Stimulated activated memory B cell treated with anti-CD40 and anti-IgM and Interleukin-4, amounts not matched to agents 10 μg/mL and 1 μg/mL and 100 μg/mL, for 72 hours (primary cell): ENCODE measurements around the gene CBLB.
"Not testable (repeated sequence)": the region's sequence is repeated elsewhere in the genome, so short reads cannot be mapped to it uniquely, and the experiment has no call there.

Source experiments
- ATAC-seq: fragments of 150-1000 bp; cut with Tn5 transposase; 2 replicates; pipeline ENCODE4 v1.10.0; 2021
- H3K27ac Mint-ChIP-seq: one replicate; pipeline ENCODE4 v1.8.0; 2022; ENCODE audit warnings: mild to moderate bottlenecking, mixed read lengths
- H3K27me3 Mint-ChIP-seq: one replicate; pipeline ENCODE4 v1.8.0; 2022; ENCODE audit warnings: mixed read lengths
- H3K36me3 Mint-ChIP-seq: one replicate; pipeline ENCODE4 v1.8.0; 2022; ENCODE audit warnings: mixed read lengths
- H3K4me1 Mint-ChIP-seq: one replicate; pipeline ENCODE4 v1.8.0; 2022; ENCODE audit warnings: mixed read lengths
- H3K4me3 Mint-ChIP-seq: one replicate; pipeline ENCODE4 v1.8.0; 2022; ENCODE audit warnings: mild to moderate bottlenecking, moderate library complexity, mixed read lengths
- H3K9me3 Mint-ChIP-seq: one replicate; pipeline ENCODE4 v1.8.0; 2022; ENCODE audit warnings: mixed read lengths

The CBLB gene

GRCh38 chr3:105824129-105824528 lies 44.7 kb downstream of the CBLB start:
- H3K27me3 Mint-ChIP-seq = no peaks in the 10 kb centered on the region
- ATAC-seq = no peak
- H3K4me1 Mint-ChIP-seq = peaks cover 66% of the 10 kb centered on the region
- peaks cover 27% of the 10 kb centered on the region for H3K36me3 Mint-ChIP-seq
- no peak overlapping the region for H3K4me3 Mint-ChIP-seq
- peak overlapping the region; percentile 70 for H3K27ac Mint-ChIP-seq
- no peaks in the 10 kb centered on the region for H3K9me3 Mint-ChIP-seq

DNA sequence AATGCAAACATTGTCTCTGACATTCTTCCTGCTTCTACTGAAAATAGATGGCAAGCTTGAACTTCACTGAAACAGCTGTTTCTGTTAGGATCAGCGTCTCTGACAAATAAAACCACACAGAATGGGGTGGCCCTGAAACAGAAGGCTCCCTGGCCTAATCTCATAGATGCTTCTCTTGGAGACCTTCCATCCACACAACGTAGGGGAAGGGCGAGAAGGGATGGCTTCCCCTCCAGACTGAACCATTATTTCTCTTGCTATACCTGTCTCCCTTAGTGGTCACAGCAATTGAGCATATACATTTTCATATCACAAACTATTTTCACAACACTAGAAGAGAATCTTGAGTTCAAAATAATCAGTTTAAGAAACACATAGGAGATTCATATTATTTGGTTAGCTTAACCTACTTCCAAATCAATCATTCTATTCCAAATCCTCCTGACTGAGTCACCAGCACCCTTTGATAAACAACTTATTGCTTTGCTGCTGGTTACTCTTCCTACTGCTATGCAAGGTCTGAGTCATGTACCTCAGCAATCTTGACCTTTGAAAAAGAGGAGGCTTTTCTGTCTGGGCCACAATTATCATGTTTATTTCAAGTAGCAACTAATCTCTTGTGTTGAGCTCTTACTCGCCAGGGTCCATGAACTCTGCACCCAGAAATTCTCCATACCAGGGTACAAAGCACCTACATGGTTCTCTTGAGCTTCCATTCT lies 45.5 kb downstream of the CBLB start:
- ATAC-seq = peak; percentile 65
- Mint-ChIP-seq H3K27ac (peak overlapping the region; percentile 70), H3K9me3 (no peaks in the 10 kb centered on the region), H3K27me3 (no peaks in the 10 kb centered on the region), H3K36me3 (peaks cover 27% of the 10 kb centered on the region), H3K4me3 (no peak overlapping the region), H3K4me1 (peaks cover 61% of the 10 kb centered on the region)

DNA sequence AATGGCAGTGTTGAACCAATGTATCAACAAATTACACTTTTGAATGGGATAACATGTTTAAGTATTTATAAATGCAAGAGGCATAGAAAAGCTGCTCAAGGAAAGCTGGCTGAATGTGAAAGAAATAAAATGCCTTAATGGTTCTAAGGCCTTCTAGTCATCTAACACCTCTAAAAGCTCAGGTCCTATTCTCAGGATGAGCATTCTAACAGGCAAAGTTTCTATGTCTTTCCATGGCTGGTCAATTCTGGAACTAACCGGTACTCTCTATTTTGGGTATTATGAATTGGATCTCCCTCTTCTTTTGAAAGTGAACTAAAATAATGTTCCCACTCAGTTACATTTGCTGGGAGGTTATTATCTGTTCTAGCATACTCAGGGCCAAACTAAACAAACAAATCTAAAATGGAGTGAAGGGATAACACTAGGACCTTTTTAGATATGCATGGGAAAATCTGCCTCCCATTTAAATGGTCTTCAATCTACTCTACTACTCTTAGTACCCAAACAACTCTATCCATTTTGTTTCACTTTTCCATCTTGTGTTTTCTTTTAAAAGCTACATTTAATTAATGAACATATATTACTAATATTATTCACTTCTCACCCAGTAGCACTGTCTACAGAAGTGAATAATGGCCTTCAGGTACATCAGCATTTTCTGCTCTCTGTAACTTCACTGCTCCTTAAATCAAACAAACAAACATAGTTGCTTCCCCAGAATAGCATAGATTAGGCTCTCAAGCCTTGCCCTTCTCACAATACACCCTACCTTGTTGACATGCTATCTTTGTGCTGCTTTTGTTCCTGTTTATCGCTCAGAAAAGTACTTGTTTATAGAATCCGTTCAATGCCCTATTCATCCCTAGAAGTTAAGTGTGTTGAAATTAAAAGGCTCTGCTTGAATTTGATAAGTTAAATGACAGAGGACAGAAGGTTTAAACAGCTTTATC lies 46.4 kb downstream of the CBLB start:
- no peaks in the 10 kb centered on the region for H3K27me3 Mint-ChIP-seq
- ATAC-seq = no peak
- H3K4me1 Mint-ChIP-seq = peaks cover 54% of the 10 kb centered on the region
- H3K4me3 Mint-ChIP-seq = no peak overlapping the region
- peak overlapping the region; percentile 70 for H3K27ac Mint-ChIP-seq
- H3K36me3 Mint-ChIP-seq = peaks cover 27% of the 10 kb centered on the region
- no peaks in the 10 kb centered on the region for H3K9me3 Mint-ChIP-seq

- Mint-ChIP-seq H3K4me1 (peaks cover 54% of the 10 kb centered on the region), H3K9me3 (no peaks in the 10 kb centered on the region), H3K4me3 (no peak overlapping the region), H3K27ac (peak overlapping the region; percentile 70), H3K27me3 (no peaks in the 10 kb centered on the region), H3K36me3 (peaks cover 23% of the 10 kb centered on the region)
- no peak for ATAC-seq
These were observed 47.4 kb downstream of the CBLB start for GRCh38 chr3:105821433-105821832.

DNA sequence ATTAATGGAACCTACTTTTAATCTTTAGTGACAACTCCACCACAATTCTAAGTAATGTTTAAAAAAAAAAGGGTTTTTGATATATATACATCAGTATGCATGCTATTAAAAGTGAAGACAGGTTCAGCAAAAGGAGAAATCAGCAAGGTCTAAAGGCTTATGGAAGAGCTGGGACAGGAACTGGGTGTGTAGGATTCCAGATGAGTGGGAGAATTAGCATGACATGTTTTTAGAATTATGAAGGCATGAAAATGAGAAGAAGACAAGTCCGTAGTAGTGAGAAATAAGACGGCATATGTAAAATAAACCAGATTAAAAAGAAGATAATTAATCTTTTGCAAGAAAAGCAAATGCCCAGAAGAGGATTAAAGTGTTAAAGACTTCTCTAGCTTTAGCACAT lies 52.0 kb downstream of the CBLB start:
- H3K36me3 Mint-ChIP-seq = peaks cover 15% of the 10 kb centered on the region
- no peaks in the 10 kb centered on the region for H3K27me3 Mint-ChIP-seq
- peak overlapping the region; percentile 23 for H3K27ac Mint-ChIP-seq
- H3K4me1 Mint-ChIP-seq = peaks cover 45% of the 10 kb centered on the region
- no peak for ATAC-seq
- H3K9me3 Mint-ChIP-seq = peaks cover 6% of the 10 kb centered on the region
- no peak overlapping the region for H3K4me3 Mint-ChIP-seq

DNA sequence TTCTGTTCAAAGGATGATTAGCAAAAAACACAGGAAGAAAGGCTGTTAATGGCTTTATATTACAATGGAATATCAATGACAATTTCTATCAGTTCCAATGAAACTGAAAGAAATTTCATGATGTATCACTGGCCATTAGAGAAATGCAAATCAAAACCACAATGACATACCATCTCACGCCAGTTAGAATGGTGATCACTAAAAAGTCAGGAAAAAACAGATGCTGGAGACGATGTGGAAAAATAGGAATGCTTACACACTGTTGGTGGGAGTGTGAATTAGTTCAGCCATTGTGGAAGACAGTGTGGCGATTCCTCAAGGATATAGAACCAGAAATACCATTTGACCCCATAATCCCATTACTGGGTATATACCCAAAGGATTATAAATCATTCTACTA lies 53.5 kb downstream of the CBLB start:
- H3K27me3 Mint-ChIP-seq, ATAC-seq, H3K4me3 Mint-ChIP-seq, H3K9me3 Mint-ChIP-seq: not testable (repeated sequence)
- Mint-ChIP-seq H3K27ac (peak overlapping the region; percentile 52), H3K4me1 (peaks cover 44% of the 10 kb centered on the region), H3K36me3 (peaks cover 15% of the 10 kb centered on the region)

- H3K27ac Mint-ChIP-seq = no peak overlapping the region
- peaks cover 6% of the 10 kb centered on the region for H3K9me3 Mint-ChIP-seq
- no peak overlapping the region for H3K4me3 Mint-ChIP-seq
- H3K27me3 Mint-ChIP-seq = no peaks in the 10 kb centered on the region
- peaks cover 15% of the 10 kb centered on the region for H3K36me3 Mint-ChIP-seq
- peaks cover 44% of the 10 kb centered on the region for H3K4me1 Mint-ChIP-seq
- ATAC-seq = no peak
These were observed 55.1 kb downstream of the CBLB start for GRCh38 chr3:105813710-105814109.

DNA sequence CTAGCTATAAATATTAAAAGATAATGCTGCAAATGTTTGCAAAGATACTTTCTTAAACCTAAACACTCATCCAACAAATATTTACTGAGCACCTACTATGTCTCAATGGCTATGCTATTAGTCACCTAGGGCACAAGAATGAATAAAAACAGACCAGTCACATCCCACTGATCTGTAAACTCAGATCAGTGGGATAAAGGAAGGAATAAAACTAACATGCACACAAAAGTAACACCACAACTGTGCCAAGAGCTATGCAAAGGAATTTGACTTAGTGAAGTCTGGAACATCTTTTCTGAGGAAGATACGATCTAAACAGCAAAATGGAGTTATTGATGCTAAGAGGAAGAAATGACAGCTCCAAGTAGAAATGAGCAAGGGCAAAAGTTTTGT lies 56.6 kb downstream of the CBLB start:
- Mint-ChIP-seq H3K36me3 (peaks cover 15% of the 10 kb centered on the region), H3K4me1 (peaks cover 41% of the 10 kb centered on the region), H3K9me3 (peaks cover 6% of the 10 kb centered on the region), H3K27me3 (no peaks in the 10 kb centered on the region), H3K27ac (peak overlapping the region; percentile 74), H3K4me3 (peak overlapping the region; percentile 62)
- ATAC-seq = no peak

GRCh38 chr3:105811518-105812193 lies 57.2 kb downstream of the CBLB start:
- peaks cover 38% of the 10 kb centered on the region for H3K4me1 Mint-ChIP-seq
- ATAC-seq = no peak
- peak overlapping the region; percentile 74 for H3K27ac Mint-ChIP-seq
- H3K36me3 Mint-ChIP-seq = peaks cover 15% of the 10 kb centered on the region
- H3K4me3 Mint-ChIP-seq = peak overlapping the region; percentile 62
- H3K27me3 Mint-ChIP-seq = no peaks in the 10 kb centered on the region
- H3K9me3 Mint-ChIP-seq = peaks cover 6% of the 10 kb centered on the region

DNA sequence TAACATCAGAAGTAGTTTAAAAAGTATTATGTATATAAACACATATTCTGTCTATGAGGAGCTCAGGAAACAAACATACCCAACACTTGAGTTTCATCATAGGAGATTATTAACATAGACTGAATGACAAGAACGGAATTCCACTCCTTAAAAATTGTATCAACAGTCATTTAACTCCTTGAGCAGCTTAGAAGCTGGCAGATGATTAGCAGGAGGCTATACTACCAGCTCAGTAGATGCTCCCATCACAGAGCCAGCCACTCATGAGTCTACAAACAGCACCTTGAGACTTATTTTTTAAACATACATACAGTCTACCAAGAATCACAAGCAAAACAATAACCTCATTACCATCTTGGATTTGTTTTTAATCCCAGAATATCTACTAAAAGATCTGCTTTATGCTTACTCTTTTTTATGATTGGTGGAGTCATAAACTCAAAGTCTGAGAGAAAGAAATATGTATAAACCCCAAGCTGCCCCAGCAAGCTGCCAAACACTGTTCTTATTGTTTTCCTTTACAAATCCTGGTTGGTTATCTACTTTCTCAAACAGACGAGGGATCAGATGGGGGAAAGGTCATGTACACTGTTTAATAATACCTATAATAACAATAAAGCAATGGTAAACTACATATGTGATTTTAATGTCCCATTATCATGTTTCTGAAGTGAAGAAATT lies 59.5 kb downstream of the CBLB start:
- H3K27me3 Mint-ChIP-seq = no peaks in the 10 kb centered on the region
- peaks cover 46% of the 10 kb centered on the region for H3K4me1 Mint-ChIP-seq
- peaks cover 8% of the 10 kb centered on the region for H3K36me3 Mint-ChIP-seq
- H3K27ac Mint-ChIP-seq = no peak overlapping the region
- H3K4me3 Mint-ChIP-seq = no peak overlapping the region
- no peaks in the 10 kb centered on the region for H3K9me3 Mint-ChIP-seq
- ATAC-seq = no peak

DNA sequence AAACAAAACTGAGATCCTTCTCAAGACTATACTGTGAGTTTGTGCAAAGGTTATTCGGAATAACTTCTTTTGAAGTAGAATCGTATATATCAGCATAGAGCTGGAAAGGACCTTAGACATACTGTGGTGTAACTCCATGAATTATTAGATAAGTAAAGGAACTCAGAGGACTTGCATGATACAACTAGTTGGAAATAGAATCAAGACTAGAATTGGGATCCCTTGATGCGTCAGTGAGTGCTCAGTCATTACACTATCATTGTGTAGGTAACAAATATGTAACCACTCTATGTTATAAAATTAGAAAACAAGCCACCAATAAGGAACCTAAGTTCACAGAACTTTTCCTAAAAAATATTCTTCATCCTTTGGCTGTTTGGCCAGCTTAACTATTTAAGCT lies 61.1 kb downstream of the CBLB start:
- Mint-ChIP-seq H3K27me3 (no peaks in the 10 kb centered on the region), H3K4me3 (no peak overlapping the region), H3K9me3 (no peaks in the 10 kb centered on the region), H3K36me3 (peaks cover 8% of the 10 kb centered on the region), H3K4me1 (peaks cover 50% of the 10 kb centered on the region), H3K27ac (no peak overlapping the region)
- no peak for ATAC-seq

- Mint-ChIP-seq H3K4me1 (peaks cover 50% of the 10 kb centered on the region), H3K36me3 (peaks cover 8% of the 10 kb centered on the region)
- ATAC-seq = no peak
These were observed 61.7 kb downstream of the CBLB start for GRCh38 chr3:105807146-105807545.

DNA sequence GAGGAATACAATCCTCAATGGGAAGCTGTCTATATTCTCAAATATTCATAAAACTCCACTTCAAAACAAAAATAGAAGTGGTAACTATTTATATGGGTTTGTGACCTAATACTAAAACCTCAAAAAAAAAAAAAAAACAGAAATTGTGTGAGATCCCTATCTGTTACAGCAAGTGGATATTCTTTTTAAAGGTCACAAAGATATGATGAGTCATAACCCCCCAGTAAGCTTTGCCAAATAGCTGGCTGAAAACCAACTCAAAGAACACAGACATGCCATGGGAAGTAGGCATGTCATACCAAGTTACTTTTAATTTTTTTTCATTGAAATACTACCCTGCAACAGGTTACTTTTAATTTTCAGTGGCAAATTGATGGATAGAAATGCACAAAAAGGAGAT lies 62.5 kb downstream of the CBLB start:
- peak overlapping the region; percentile 39 for H3K27ac Mint-ChIP-seq
- H3K4me3 Mint-ChIP-seq = no peak overlapping the region
- peak; percentile 70 for ATAC-seq
- H3K27me3 Mint-ChIP-seq = no peaks in the 10 kb centered on the region
- H3K4me1 Mint-ChIP-seq = peaks cover 50% of the 10 kb centered on the region
- H3K36me3 Mint-ChIP-seq = peaks cover 8% of the 10 kb centered on the region
- H3K9me3 Mint-ChIP-seq = no peaks in the 10 kb centered on the region

More at GRCh38 chr3:105807146-105807545, 61.7 kb downstream of the CBLB start:
- no peaks in the 10 kb centered on the region for H3K27me3 Mint-ChIP-seq
- no peak overlapping the region for H3K27ac Mint-ChIP-seq
- H3K9me3 Mint-ChIP-seq = no peaks in the 10 kb centered on the region
- no peak overlapping the region for H3K4me3 Mint-ChIP-seq

DNA sequence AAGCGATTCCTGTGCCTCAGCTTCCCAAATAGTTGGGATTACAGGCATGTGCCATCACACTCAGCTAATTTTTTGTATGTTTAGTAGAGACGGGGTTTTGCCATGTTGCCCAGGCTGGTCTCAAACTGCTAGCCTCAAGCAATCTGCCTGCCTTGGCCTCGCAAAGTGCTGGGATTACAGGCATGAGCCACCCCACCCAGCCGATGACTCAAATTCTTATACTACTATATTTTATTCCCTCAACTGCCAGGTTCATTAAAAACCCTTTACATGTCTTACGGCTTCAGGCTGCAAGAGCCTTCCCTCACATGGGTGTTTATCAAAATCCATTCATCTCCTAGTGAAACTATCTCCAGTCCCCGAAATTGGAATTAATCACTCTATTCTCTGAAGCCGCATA lies 63.4 kb downstream of the CBLB start:
- no peak overlapping the region for H3K4me3 Mint-ChIP-seq
- no peaks in the 10 kb centered on the region for H3K27me3 Mint-ChIP-seq
- ATAC-seq = no peak
- H3K27ac Mint-ChIP-seq = peak overlapping the region; percentile 39
- peaks cover 54% of the 10 kb centered on the region for H3K4me1 Mint-ChIP-seq
- H3K9me3 Mint-ChIP-seq = no peaks in the 10 kb centered on the region
- peaks cover 8% of the 10 kb centered on the region for H3K36me3 Mint-ChIP-seq
